GM15510 (cell line): Measurements from ENCODE around the gene DCAF6.

Experiments
- POLR2A ChIP-seq: IDR thresholded peaks from 3 replicates; pipeline ENCODE4 v1.6.1; 2011; ENCODE audit warnings: borderline replicate concordance; ENCODE audit not compliant: insufficient read length; ENCODE audit errors: extremely low read depth

The DCAF6 gene

DNA sequence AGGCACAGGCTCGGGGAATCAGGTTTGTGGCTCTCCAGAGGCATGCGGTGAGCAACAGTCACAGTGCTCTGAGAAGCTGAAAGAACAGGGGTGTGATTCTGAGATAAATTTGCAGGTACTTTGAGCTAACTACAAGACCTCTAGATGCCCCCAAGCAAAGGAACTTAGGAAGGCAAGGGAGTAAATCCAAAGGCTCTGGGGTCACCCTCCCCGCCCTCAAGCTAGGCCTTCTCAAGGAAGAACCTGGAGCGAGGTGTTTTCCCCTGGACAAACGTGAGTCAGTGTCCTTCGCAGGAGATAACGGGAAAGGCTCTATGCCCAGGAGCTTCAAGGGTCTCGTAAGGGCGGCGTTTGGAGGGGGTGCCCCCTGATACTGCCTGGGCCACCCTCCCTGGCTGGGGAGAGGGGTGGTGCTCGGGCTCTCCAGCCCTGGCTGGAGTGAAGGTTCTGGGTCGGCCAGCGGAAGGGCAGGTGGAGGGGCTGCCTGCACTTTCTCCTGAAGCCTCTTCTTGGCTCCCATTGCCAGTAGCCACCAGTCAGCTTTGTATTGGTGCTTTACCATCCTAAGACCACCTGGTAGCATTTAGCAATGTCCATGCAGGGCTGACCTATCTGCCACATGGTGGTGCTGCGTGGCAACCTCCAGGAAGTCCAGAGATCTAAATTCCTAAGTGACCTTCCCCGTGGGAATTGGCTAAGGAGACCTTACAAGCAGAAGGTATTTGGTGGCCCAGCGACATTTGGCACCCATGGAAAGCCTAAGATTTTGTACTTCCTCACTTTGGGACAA, 156.3 kb downstream of the DCAF6 start:
- TF ChIP-seq POLR2A: no peak

DNA sequence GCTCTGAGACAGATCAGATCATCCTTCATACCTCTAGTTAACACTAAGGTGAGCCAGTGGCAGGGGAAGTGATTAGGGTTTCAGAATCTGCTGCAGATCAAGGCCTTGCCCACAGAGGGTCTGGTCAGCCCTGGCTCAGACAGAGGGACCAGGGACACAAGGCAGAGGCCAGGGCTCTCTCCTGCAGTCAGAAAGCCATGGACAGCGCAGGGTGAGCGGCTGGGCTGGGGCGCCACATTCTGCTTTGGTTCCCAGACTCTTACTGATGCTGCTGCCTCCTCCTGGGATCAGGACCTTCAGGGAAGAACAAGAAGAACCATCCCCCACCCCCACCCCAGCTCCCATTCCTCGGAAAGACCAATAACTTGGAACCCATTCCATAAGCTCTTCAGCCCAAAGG, 157.1 kb downstream of the DCAF6 start:
- TF ChIP-seq POLR2A: no peak

DNA sequence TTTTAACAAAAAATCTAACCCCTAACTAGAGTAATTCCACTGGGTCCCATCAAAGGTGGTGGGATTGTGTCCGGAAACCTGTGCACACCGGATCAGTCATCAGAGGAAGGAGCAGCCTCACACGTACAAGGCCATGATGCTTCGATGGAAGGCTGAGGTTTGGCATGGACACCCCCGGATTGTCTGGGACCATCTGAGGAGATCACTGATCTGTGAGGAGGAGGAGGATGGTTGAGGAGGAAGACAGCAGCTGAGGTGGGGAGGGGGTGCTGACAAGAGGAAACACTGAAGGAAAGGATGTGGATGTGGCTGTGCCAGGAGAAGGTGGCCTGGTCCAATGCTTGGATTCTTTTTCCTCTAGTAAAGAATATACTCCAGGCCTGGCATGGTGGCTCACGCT, 159.0 kb downstream of the DCAF6 start:
- TF ChIP-seq POLR2A: no peak

DNA sequence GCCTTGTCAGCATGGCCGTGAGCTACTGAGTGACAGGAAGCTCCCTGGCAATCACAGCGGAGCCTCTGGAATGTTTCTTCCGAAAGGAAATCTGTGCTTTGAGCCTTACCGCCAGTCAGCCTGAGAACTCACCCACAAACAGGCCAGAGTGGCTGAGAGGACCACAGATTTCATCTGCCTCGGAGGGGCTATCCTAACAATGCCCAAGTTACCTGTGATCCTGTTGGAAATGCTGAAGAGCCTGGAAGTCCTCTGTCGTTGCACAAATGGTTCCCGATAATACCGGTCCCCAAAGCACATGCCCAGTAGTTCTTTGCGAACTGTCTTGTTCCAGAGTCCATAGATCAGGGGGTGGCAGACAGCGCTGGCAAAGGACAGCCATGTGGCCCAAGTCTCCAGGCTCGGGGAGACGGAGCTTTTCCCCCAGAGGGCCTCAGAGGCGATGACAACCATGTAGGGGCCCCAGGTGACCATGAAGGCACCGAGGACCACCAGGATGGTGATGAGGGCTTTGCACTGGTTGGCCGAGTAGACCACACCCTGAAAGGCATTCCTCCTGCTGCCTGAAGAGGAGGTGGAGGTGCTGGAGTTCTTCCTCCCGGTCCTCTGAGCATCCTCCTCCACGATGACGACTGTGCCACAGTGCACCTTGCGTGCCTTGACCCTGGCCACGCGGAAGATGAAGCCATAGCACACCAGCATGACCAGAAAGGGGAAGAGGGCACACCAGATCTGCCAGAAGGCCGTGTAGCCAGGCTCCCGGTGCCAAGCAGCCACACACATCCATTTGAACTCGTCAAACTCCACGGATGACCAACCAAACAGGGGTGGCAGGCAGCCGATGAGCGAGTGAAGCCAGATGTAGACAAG, 160.0 kb downstream of the DCAF6 start:
- TF ChIP-seq POLR2A: no peak

DNA sequence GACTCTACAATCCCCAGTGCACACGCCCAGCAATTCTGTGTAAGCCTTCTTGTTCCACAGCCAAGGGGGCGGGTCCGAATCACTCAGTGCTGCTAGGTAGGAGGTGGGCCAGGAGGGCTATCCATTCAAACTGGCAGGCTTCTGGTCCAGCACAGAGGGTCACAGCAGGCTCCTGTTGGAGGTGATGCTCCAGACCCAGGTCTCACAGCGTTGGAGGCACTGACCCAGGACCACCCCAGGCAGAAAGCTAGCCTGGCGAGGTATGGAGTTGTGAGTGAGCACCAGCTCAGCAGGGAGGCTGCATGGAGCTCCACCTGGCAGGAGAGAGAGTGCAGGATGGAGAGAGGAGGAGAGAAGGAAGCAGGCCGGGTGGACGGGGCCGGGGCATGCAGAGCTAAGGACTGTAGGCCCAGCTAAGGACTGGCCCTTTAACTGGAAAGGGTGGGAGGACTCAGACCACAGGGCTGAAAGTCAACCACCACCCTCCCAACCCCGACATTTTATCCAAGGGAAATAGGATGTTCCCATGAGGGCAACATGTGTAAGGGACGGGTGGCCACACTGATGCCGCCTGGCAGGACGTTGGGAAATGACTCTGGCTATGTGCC, 161.5 kb downstream of the DCAF6 start:
- no peak for TF ChIP-seq POLR2A

DNA sequence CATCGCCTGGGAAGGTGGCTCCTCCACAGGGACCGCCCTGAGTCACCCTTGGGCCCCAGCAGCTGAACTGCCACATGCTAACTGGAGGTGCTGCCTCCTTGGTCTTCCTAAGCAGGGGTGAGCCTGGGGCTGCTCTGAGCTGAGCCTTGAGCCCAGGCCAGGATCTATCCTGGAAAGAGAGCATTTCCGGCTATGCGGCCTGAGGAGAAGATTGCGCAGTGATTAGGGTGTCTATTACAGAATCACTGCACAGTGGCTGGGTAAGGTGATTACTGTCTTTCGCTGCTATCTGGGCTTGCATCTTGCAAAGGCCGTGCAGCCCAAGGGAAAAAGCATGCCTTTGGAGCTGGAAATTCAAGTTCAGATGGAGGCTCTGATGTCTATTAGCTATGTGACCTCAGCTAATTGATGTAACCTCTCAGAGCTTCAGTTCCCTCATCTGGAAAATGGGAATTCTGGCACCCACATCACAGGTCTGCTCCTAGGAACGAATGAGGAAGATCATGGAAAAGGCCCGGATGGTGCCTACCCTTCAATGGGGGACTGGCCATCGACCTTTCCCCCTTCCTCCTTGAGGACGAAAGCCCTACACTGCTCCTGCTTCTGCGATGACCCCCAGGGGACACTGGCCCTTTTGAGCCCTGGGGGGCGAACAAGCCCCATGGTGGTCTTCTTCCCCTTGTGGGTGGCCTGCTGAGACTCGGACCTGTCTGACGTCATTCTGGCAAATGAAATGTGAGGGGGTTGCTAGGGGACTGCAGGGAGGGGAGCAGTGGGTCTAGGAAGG, 162.2 kb downstream of the DCAF6 start:
- no peak for TF ChIP-seq POLR2A

DNA sequence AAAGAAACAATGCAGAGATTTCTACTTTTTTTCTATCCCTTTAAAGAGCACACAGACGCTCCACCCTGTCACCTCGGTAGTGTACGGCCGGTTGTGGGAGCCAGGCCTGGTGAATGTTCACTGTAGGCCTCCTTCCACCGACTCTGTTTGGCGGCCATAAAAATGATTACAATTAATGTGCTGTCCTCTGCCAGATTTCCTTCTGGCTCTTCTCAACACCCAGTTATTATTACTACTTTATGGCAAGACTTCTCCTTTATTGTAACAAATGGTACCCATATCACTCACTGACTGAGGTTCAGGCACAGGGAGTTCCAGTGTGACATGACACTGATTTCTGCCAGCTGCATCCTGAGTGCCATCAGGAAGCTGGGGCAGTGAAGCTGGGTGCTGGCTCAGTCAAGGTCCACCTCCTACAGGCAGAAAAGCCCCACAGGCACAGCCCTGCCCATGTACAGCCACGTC, 162.9 kb downstream of the DCAF6 start:
- no peak for TF ChIP-seq POLR2A

DNA sequence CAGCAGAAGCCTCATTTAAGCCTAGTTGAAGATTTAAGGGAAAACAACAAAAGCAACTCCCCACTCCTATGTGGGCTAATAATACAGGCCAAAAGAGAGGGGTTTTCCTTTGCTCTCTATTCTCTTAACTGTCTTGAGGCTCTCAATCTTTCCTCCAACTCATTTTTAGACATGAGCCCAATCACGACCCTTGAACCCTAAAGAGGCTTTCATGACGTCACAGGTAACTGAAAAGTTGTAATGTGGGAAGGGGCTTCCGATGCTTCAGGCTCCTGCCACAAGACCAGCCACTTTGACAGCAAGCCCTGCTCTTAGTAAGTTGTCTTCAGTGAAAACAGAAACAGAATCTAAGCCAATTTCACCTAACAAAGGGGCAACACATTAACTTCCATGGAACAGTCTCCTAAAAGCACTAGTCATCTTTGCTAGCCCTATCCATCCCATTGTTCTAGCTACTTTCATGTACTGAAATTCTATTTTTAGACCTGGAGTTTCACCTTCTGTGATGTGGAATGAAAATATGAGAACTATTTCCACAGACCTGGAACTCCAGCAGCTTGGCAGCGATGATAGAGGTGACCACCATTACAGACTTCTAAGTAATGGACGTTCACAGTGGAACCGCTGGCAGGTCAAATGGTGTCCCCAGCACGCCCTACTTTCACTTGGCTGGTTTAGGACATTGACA, 164.0 kb downstream of the DCAF6 start:
- no peak for TF ChIP-seq POLR2A

DNA sequence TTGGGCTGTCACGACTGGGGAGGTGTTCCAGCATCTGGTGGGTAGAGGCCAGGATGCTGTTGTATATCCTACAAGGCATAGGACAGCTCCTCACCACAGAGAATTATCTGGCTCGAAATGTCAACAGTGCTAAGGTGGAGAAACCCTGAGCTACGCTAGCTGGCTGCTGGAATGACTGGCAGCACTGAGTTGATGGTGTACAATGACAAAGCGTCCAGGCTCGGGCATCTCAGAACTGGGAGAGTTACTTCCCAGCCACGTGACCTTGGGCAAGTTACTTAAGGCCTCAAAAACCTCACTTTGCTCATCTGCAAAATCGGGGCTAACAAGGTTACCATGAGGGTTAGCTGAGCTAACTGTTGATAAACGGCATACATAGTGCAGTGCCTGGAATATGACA, 164.9 kb downstream of the DCAF6 start:
- TF ChIP-seq POLR2A: no peak

DNA sequence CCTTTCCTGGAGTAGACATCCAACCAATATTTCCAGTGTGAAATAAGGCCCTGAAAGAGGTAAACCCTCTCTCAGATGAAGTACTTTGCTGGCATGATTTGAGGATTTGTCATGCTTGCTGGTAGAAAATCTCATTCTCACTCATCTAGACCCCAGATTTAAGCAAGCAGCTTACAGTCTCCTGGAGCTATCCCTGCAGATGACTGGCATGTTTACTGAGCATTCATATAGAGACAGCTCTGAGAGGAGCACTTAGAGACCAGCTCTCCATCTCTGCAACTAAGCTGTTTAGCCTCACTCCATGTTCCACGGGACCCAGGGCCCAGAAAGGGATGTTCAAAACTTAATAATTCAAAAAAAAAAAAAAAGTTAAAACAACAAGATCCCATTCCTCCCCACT, 166.0 kb downstream of the DCAF6 start:
- TF ChIP-seq POLR2A: no peak

DNA sequence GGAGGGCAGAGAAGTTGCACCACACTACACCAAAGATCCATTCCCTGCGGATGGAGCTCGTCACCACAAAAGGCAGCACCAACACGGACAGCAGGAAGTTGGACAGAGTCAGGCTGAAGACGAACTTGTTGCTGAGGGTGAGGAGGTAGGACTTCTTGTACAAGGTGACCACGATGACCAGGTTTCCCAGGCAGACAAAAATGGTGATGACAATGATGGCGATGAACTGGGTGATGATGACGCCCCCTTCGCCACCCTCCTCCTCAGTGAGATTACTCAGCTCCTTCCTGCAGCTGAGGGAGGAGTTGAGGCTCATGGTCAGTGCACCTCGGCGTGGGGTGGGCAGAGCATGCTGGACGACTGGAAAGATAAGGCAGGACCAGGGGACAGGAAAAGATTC, 168.1 kb downstream of the DCAF6 start:
- no peak for TF ChIP-seq POLR2A

DNA sequence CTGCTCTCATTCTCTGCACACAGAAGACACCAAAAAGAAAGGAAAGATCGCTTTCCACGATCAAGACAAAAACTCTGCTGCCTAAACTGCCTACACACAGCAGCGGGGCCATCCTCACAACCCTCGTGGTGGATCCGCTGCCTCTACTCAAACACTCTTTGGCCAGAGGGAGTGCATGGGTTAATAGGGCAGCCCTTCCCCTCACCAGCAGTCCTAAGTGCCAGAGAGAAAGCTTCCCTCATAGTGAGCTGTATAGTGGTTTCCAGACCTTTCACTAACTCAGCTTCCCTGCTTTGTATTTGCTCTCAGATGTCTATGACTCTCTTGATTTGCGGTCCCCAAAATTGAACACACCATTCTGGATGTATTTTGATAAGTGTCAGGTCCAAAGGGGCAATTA, 169.4 kb downstream of the DCAF6 start:
- no peak for TF ChIP-seq POLR2A

DNA sequence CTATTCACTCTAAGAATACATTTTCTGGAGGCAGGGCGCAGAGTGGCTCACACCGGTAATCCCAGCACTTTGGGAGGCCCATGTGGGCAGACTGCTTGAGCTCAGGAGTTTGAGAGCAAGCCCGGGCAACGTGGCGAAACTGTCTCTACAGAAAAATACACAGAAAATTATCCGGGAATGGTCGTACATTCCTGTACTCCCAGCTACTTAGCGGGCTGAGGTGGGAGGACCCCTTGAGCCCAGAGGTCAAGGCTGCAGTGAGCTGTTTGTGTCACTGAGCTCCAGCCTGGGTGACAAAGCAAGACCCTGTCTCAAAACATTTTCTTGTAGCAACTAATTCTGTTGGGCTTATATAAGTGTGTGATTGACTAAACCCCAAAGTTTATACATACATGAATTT, 169.8 kb downstream of the DCAF6 start:
- TF ChIP-seq POLR2A: no peak
